ENCODE measurements around the gene KL.

Gene KL

GRCh38 chr13:33081666-33082065, 65.4 kb downstream of the KL start:
- H3K4me2 ChIP-seq (ENCODE audit: insufficient read depth, low read length): no peak overlapping the region
- H3K9me3 ChIP-seq (ENCODE audit: insufficient read depth, low read length, severe bottlenecking): no peaks in the 10 kb centered on the region
- TF ChIP-seq CTCF (IDR thresholded peaks at IDR 0.05; ENCODE audit: borderline replicate concordance, extremely low read depth, low read length, poor library complexity, severe bottlenecking) (no peak), EZH2 (IDR thresholded peaks at IDR 0.05; ENCODE audit: borderline replicate concordance, low read depth, low read length, severe bottlenecking) (no peak)
- no peak overlapping the region for H2AFZ ChIP-seq (ENCODE audit: low read depth, low read length)
- no peaks in the 10 kb centered on the region for H3K36me3 ChIP-seq (ENCODE audit: insufficient read depth, low read length)
- no peaks in the 10 kb centered on the region for H3K79me2 ChIP-seq (ENCODE audit: insufficient read depth, low read length)
- no peak overlapping the region for H3K9ac ChIP-seq (ENCODE audit: low read depth, low read length)
- no peaks in the 10 kb centered on the region for H3K4me1 ChIP-seq (ENCODE audit: insufficient read depth, low read length)
- ATAC-seq (ENCODE audit: insufficient read depth, low read depth): no peak
- H3K27ac ChIP-seq (ENCODE audit: low read length): no peak overlapping the region
- H3K4me3 ChIP-seq (ENCODE audit: low read depth in 1 of 2, low read length in 2 of 2): no peak overlapping the region
- H3K27me3 ChIP-seq (ENCODE audit: insufficient read depth, low read length, poor library complexity): no peaks in the 10 kb centered on the region
- H4K20me1 ChIP-seq (ENCODE audit: insufficient read depth, low read length): no peaks in the 10 kb centered on the region
- no peak for DNase-seq

- H3K4me2 ChIP-seq (ENCODE audit: insufficient read depth, low read length): no peak overlapping the region
- H4K20me1 ChIP-seq (ENCODE audit: insufficient read depth, low read length): no peaks in the 10 kb centered on the region
- H3K27ac ChIP-seq (ENCODE audit: low read length): no peak overlapping the region
- H3K9me3 ChIP-seq (ENCODE audit: insufficient read depth, low read length, severe bottlenecking): no peaks in the 10 kb centered on the region
- TF ChIP-seq EZH2 (IDR thresholded peaks at IDR 0.05; ENCODE audit: borderline replicate concordance, low read depth, low read length, severe bottlenecking) (no peak), CTCF (IDR thresholded peaks at IDR 0.05; ENCODE audit: borderline replicate concordance, extremely low read depth, low read length, poor library complexity, severe bottlenecking) (no peak)
- ATAC-seq (ENCODE audit: insufficient read depth, low read depth): no peak
- no peak for DNase-seq
- no peaks in the 10 kb centered on the region for H3K27me3 ChIP-seq (ENCODE audit: insufficient read depth, low read length, poor library complexity)
- H3K36me3 ChIP-seq (ENCODE audit: insufficient read depth, low read length): no peaks in the 10 kb centered on the region
- H2AFZ ChIP-seq (ENCODE audit: low read depth, low read length): no peak overlapping the region
- H3K79me2 ChIP-seq (ENCODE audit: insufficient read depth, low read length): no peaks in the 10 kb centered on the region
- no peak overlapping the region for H3K4me3 ChIP-seq (ENCODE audit: low read depth in 1 of 2, low read length in 2 of 2)
- H3K4me1 ChIP-seq (ENCODE audit: insufficient read depth, low read length): no peaks in the 10 kb centered on the region
- no peak overlapping the region for H3K9ac ChIP-seq (ENCODE audit: low read depth, low read length)
These were observed 66.8 kb downstream of the KL start for GRCh38 chr13:33083054-33083453.

GRCh38 chr13:33087091-33087490, 70.9 kb downstream of the KL start:
- ATAC-seq (ENCODE audit: insufficient read depth, low read depth) (no peak), DNase-seq (no peak)
- H3K27me3 ChIP-seq (ENCODE audit: insufficient read depth, low read length, poor library complexity): no peaks in the 10 kb centered on the region
- no peak overlapping the region for H3K27ac ChIP-seq (ENCODE audit: low read length)
- TF ChIP-seq EZH2 (IDR thresholded peaks at IDR 0.05; ENCODE audit: borderline replicate concordance, low read depth, low read length, severe bottlenecking) (no peak), CTCF (IDR thresholded peaks at IDR 0.05; ENCODE audit: borderline replicate concordance, extremely low read depth, low read length, poor library complexity, severe bottlenecking) (no peak)
- H3K9me3 ChIP-seq (ENCODE audit: insufficient read depth, low read length, severe bottlenecking): no peaks in the 10 kb centered on the region
- H4K20me1 ChIP-seq (ENCODE audit: insufficient read depth, low read length): no peaks in the 10 kb centered on the region
- H3K4me1 ChIP-seq (ENCODE audit: insufficient read depth, low read length): no peaks in the 10 kb centered on the region
- no peak overlapping the region for H2AFZ ChIP-seq (ENCODE audit: low read depth, low read length)
- no peak overlapping the region for H3K4me2 ChIP-seq (ENCODE audit: insufficient read depth, low read length)
- no peaks in the 10 kb centered on the region for H3K36me3 ChIP-seq (ENCODE audit: insufficient read depth, low read length)
- H3K9ac ChIP-seq (ENCODE audit: low read depth, low read length): no peak overlapping the region
- no peaks in the 10 kb centered on the region for H3K79me2 ChIP-seq (ENCODE audit: insufficient read depth, low read length)
- no peak overlapping the region for H3K4me3 ChIP-seq (ENCODE audit: low read depth in 1 of 2, low read length in 2 of 2)

GRCh38 chr13:33087790-33088189, 71.6 kb downstream of the KL start:
- Histone ChIP-seq H3K4me3 (ENCODE audit: low read depth in 1 of 2, low read length in 2 of 2) (no peak overlapping the region), H3K4me2 (ENCODE audit: insufficient read depth, low read length) (no peak overlapping the region), H3K79me2 (ENCODE audit: insufficient read depth, low read length) (no peaks in the 10 kb centered on the region), H4K20me1 (ENCODE audit: insufficient read depth, low read length) (no peaks in the 10 kb centered on the region), H3K27me3 (ENCODE audit: insufficient read depth, low read length, poor library complexity) (no peaks in the 10 kb centered on the region), H3K27ac (ENCODE audit: low read length) (no peak overlapping the region), H2AFZ (ENCODE audit: low read depth, low read length) (no peak overlapping the region), H3K9me3 (ENCODE audit: insufficient read depth, low read length, severe bottlenecking) (no peaks in the 10 kb centered on the region), H3K36me3 (ENCODE audit: insufficient read depth, low read length) (no peaks in the 10 kb centered on the region), H3K9ac (ENCODE audit: low read depth, low read length) (no peak overlapping the region), H3K4me1 (ENCODE audit: insufficient read depth, low read length) (no peaks in the 10 kb centered on the region)
- no peak for TF ChIP-seq CTCF (IDR thresholded peaks at IDR 0.05; ENCODE audit: borderline replicate concordance, extremely low read depth, low read length, poor library complexity, severe bottlenecking)
- no peak for ATAC-seq (ENCODE audit: insufficient read depth, low read depth)
- DNase-seq: no peak
